ENCODE measurements around the gene TINCR.
"Not testable (repeated sequence)": the region's sequence is repeated elsewhere in the genome, so short reads cannot be mapped to it uniquely, and the experiment has no call there.

TINCR gene

GRCh38 chr19:5567360-5567969, at the start of gene TINCR:
Gene TINCR, minus strand, starts transcription at chr19:5567953.
- H2AFZ ChIP-seq (ENCODE audit: low read depth, low read length) = no peak within 1 kb of the TSS
- H3K4me3 ChIP-seq (ENCODE audit: low read length) = no peak within 1 kb of the TSS
- no peaks in the 10 kb centered on the region for H3K36me3 ChIP-seq (ENCODE audit: insufficient read depth, low read length)
- H3K4me1 ChIP-seq (ENCODE audit: insufficient read depth, low read length) = peaks cover under 1% of the 10 kb centered on the region
- peaks cover 4% of the 10 kb centered on the region for H3K9me3 ChIP-seq (ENCODE audit: low read length)
- H3K27me3 ChIP-seq (ENCODE audit: insufficient read depth, low read length) = peaks cover 8% of the 10 kb centered on the region

GRCh38 chr19:5617080-5617479, 49.3 kb upstream of the TINCR start:
- Histone ChIP-seq H3K4me3 (ENCODE audit: low read length) (no peak overlapping the region), H3K9me3 (ENCODE audit: low read length) (no peaks in the 10 kb centered on the region), H2AFZ (ENCODE audit: low read depth, low read length) (no peak overlapping the region), H3K4me1 (ENCODE audit: insufficient read depth, low read length) (peaks cover 15% of the 10 kb centered on the region), H3K36me3 (ENCODE audit: insufficient read depth, low read length) (peaks cover 84% of the 10 kb centered on the region), H3K27me3 (ENCODE audit: insufficient read depth, low read length) (no peaks in the 10 kb centered on the region)

- Histone ChIP-seq H3K36me3 (ENCODE audit: insufficient read depth, low read length) (peaks cover 83% of the 10 kb centered on the region), H3K27me3 (ENCODE audit: insufficient read depth, low read length) (no peaks in the 10 kb centered on the region), H3K4me3 (ENCODE audit: low read length) (no peak overlapping the region), H3K4me1 (ENCODE audit: insufficient read depth, low read length) (peaks cover 5% of the 10 kb centered on the region), H2AFZ (ENCODE audit: low read depth, low read length) (no peak overlapping the region), H3K9me3 (ENCODE audit: low read length) (no peaks in the 10 kb centered on the region)
Measured at GRCh38 chr19:5615756-5616327, 48.1 kb upstream of the TINCR start.

GRCh38 chr19:5612891-5613865, 45.4 kb upstream of the TINCR start:
- no peak overlapping the region for H3K4me3 ChIP-seq (ENCODE audit: low read length)
- no peaks in the 10 kb centered on the region for H3K4me1 ChIP-seq (ENCODE audit: insufficient read depth, low read length)
- H3K9me3 ChIP-seq (ENCODE audit: low read length) = no peaks in the 10 kb centered on the region
- no peak overlapping the region for H2AFZ ChIP-seq (ENCODE audit: low read depth, low read length)
- H3K36me3 ChIP-seq (ENCODE audit: insufficient read depth, low read length) = peaks cover 82% of the 10 kb centered on the region
- H3K27me3 ChIP-seq (ENCODE audit: insufficient read depth, low read length) = no peaks in the 10 kb centered on the region

- H3K9me3 ChIP-seq (ENCODE audit: low read length) = no peaks in the 10 kb centered on the region
- H3K36me3 ChIP-seq (ENCODE audit: insufficient read depth, low read length) = peaks cover 82% of the 10 kb centered on the region
Measured at GRCh38 chr19:5609881-5610448, 42.2 kb upstream of the TINCR start.

GRCh38 chr19:5608766-5609165, 41.0 kb upstream of the TINCR start:
- peaks cover 82% of the 10 kb centered on the region for H3K36me3 ChIP-seq (ENCODE audit: insufficient read depth, low read length)
- not testable (repeated sequence) for H3K4me1 ChIP-seq (ENCODE audit: insufficient read depth, low read length); H2AFZ ChIP-seq (ENCODE audit: low read depth, low read length)

More at GRCh38 chr19:5609881-5610448, 42.2 kb upstream of the TINCR start:
- no peak overlapping the region for H3K4me3 ChIP-seq (ENCODE audit: low read length)
- no peaks in the 10 kb centered on the region for H3K27me3 ChIP-seq (ENCODE audit: insufficient read depth, low read length)
- no peak overlapping the region for H2AFZ ChIP-seq (ENCODE audit: low read depth, low read length)
- no peaks in the 10 kb centered on the region for H3K4me1 ChIP-seq (ENCODE audit: insufficient read depth, low read length)

GRCh38 chr19:5608291-5608690, 40.5 kb upstream of the TINCR start:
- no peak overlapping the region for H2AFZ ChIP-seq (ENCODE audit: low read depth, low read length)
- H3K4me1 ChIP-seq (ENCODE audit: insufficient read depth, low read length) = no peaks in the 10 kb centered on the region
- H3K4me3 ChIP-seq (ENCODE audit: low read length) = no peak overlapping the region
- H3K9me3 ChIP-seq (ENCODE audit: low read length) = no peaks in the 10 kb centered on the region
- H3K36me3 ChIP-seq (ENCODE audit: insufficient read depth, low read length) = peaks cover 82% of the 10 kb centered on the region
- H3K27me3 ChIP-seq (ENCODE audit: insufficient read depth, low read length) = no peaks in the 10 kb centered on the region

More at GRCh38 chr19:5608766-5609165, 41.0 kb upstream of the TINCR start:
- not testable (repeated sequence) for H3K4me3 ChIP-seq (ENCODE audit: low read length); H3K27me3 ChIP-seq (ENCODE audit: insufficient read depth, low read length); H3K9me3 ChIP-seq (ENCODE audit: low read length)

- H2AFZ ChIP-seq (ENCODE audit: low read depth, low read length) = no peak overlapping the region
- no peaks in the 10 kb centered on the region for H3K4me1 ChIP-seq (ENCODE audit: insufficient read depth, low read length)
- H3K27me3 ChIP-seq (ENCODE audit: insufficient read depth, low read length) = no peaks in the 10 kb centered on the region
- H3K4me3 ChIP-seq (ENCODE audit: low read length) = no peak overlapping the region
- H3K9me3 ChIP-seq (ENCODE audit: low read length) = no peaks in the 10 kb centered on the region
- peaks cover 81% of the 10 kb centered on the region for H3K36me3 ChIP-seq (ENCODE audit: insufficient read depth, low read length)
Measured at GRCh38 chr19:5607318-5608275, 39.8 kb upstream of the TINCR start.

- Histone ChIP-seq H3K27me3 (ENCODE audit: insufficient read depth, low read length) (no peaks in the 10 kb centered on the region), H2AFZ (ENCODE audit: low read depth, low read length) (no peak overlapping the region), H3K36me3 (ENCODE audit: insufficient read depth, low read length) (peaks cover 80% of the 10 kb centered on the region), H3K4me3 (ENCODE audit: low read length) (no peak overlapping the region), H3K9me3 (ENCODE audit: low read length) (no peaks in the 10 kb centered on the region), H3K4me1 (ENCODE audit: insufficient read depth, low read length) (no peaks in the 10 kb centered on the region)
Measured at GRCh38 chr19:5605362-5605761, 37.6 kb upstream of the TINCR start.

- Histone ChIP-seq H3K4me1 (ENCODE audit: insufficient read depth, low read length) (no peaks in the 10 kb centered on the region), H3K4me3 (ENCODE audit: low read length) (no peak overlapping the region), H3K36me3 (ENCODE audit: insufficient read depth, low read length) (peaks cover 83% of the 10 kb centered on the region), H3K27me3 (ENCODE audit: insufficient read depth, low read length) (no peaks in the 10 kb centered on the region), H2AFZ (ENCODE audit: low read depth, low read length) (no peak overlapping the region), H3K9me3 (ENCODE audit: low read length) (no peaks in the 10 kb centered on the region)
Measured at GRCh38 chr19:5603626-5604025, 35.9 kb upstream of the TINCR start.

GRCh38 chr19:5600797-5601196, 33.0 kb upstream of the TINCR start:
- no peaks in the 10 kb centered on the region for H3K9me3 ChIP-seq (ENCODE audit: low read length)
- H3K4me1 ChIP-seq (ENCODE audit: insufficient read depth, low read length) = no peaks in the 10 kb centered on the region
- H3K4me3 ChIP-seq (ENCODE audit: low read length) = no peak overlapping the region
- peaks cover 83% of the 10 kb centered on the region for H3K36me3 ChIP-seq (ENCODE audit: insufficient read depth, low read length)
- H2AFZ ChIP-seq (ENCODE audit: low read depth, low read length) = no peak overlapping the region
- H3K27me3 ChIP-seq (ENCODE audit: insufficient read depth, low read length) = no peaks in the 10 kb centered on the region

GRCh38 chr19:5595745-5596144, 28.0 kb upstream of the TINCR start:
- no peaks in the 10 kb centered on the region for H3K9me3 ChIP-seq (ENCODE audit: low read length)
- no peaks in the 10 kb centered on the region for H3K4me1 ChIP-seq (ENCODE audit: insufficient read depth, low read length)
- no peak overlapping the region for H2AFZ ChIP-seq (ENCODE audit: low read depth, low read length)
- H3K27me3 ChIP-seq (ENCODE audit: insufficient read depth, low read length) = no peaks in the 10 kb centered on the region
- H3K4me3 ChIP-seq (ENCODE audit: low read length) = no peak overlapping the region
- H3K36me3 ChIP-seq (ENCODE audit: insufficient read depth, low read length) = peaks cover 93% of the 10 kb centered on the region
